Gastrocnemius medialis (tissue), 4 donors: Measurements from ENCODE around the gene AKAP6. TPM values are rescaled to one million over a fixed set of nuclear protein-coding genes. Genes with fewer than 3 reads are reported as not detected.
A peak's percentile ranks its signal among the peaks of the same experiment; 100 is the strongest.

Experiments used
- ATAC-seq, 2 donors: fragments of 150-250 bp; one replicate each; pipeline ENCODE4 v1.9.1; 2016
- DNase-seq, 2 donors: peaks; one replicate each; pipeline ENCODE4 v3.0.0-alpha.2; 2019
- H3K27ac ChIP-seq, 4 donors: fragments of 200-600 bp; sonication (generic); 1 replicate in 1 of 4; 2 replicates in 3 of 4; pipeline ENCODE4 v1.5.1; 2016 to 2018; ENCODE audit warnings: mild to moderate bottlenecking in 2 of 4, moderate library complexity in 1 of 4
- H3K27me3 ChIP-seq, 3 donors: fragments of 200-600 bp; sonication (generic) in 2 of 3; 1 replicate in 1 of 3; 2 replicates in 2 of 3; pipeline versions ENCODE4 v1.5.1 to v1.6.0; 2016 to 2019; ENCODE audit warnings: mild to moderate bottlenecking in 1 of 3, moderate library complexity in 1 of 3
- H3K36me3 ChIP-seq, 2 donors: fragments of 200-600 bp; sonication (generic) in 1 of 2; one replicate each; pipeline ENCODE4 v1.5.1; 2017 to 2018
- H3K4me1 ChIP-seq, 2 donors: fragments of 200-600 bp; sonication (generic) in 1 of 2; one replicate each; pipeline ENCODE4 v1.5.1; 2016 to 2017; ENCODE audit warnings: mild to moderate bottlenecking in 2 of 2
- H3K4me3 ChIP-seq, 4 donors: fragments of 200-600 bp; sonication (generic) in 3 of 4; 1 replicate in 1 of 4; 2 replicates in 3 of 4; pipeline ENCODE4 v1.5.1; 2016 to 2019; ENCODE audit warnings: mild to moderate bottlenecking in 2 of 4
- H3K9me3 ChIP-seq, 3 donors: fragments of 200-600 bp; sonication (generic) in 2 of 3; 1 replicate in 1 of 3; 2 replicates in 2 of 3; pipeline ENCODE4 v1.5.1; 2016 to 2019
- POLR2A ChIP-seq, 2 donors: fragments of 450-650 bp; IDR thresholded peaks; one replicate each; pipeline ENCODE4 v1.6.1; 2017; ENCODE audit warnings: antibody characterized with exemption in 2 of 2, mild to moderate bottlenecking in 2 of 2, moderate library complexity in 2 of 2
- in situ Hi-C, 4 donors: fragments of 200-750 bp; cut with MboI; loops; one replicate each; pipeline versions ENCODE4 v1.15.0 to v1.8.0; 2017; ENCODE audit warnings: low sequenced_read_pairs in 4 of 4
- intact Hi-C: fragments of 100-400 bp; cut with DNase I; formaldehyde crosslinking; loops from one replicate; pipeline ENCODE4 v1.15.1; 2023; ENCODE audit warnings: low total_unique reads
- total RNA-seq, 4 donors: library from RNA; depleted of rRNA; stranded (reverse); fragments of >200 nt; gene quantifications; one replicate each; pipeline versions ENCODE4 v1.1.0 to v1.2.3, GENCODE V29; 2016
- TF ChIP-seq, protein P1 (sequence below), 5 experiments: fragments of 450-650 bp in 3 of 5; fragments of 200-600 bp in 2 of 5; sonication (generic) in 2 of 5; IDR thresholded peaks in 4 of 5; conservative IDR thresholded peaks in 1 of 5; 1 replicate in 4 of 5; 2 replicates in 1 of 5; pipeline ENCODE4 v1.5.1; 2016 to 2019; ENCODE audit warnings: antibody characterized with exemption in 5 of 5, mild to moderate bottlenecking in 3 of 5, moderate library complexity in 3 of 5

The AKAP6 gene
- total RNA-seq, 4 donors from 2014 or later = 23.2 to 59.2 (median 32.1) TPM

- in situ Hi-C loops = no loop called here
- no peaks in the 10 kb centered on the region for H3K4me1 ChIP-seq
- intact Hi-C loops = no loop called here
- ATAC-seq = no peak
- H3K27ac ChIP-seq = no peak overlapping the region
- TF ChIP-seq, protein P1, sequence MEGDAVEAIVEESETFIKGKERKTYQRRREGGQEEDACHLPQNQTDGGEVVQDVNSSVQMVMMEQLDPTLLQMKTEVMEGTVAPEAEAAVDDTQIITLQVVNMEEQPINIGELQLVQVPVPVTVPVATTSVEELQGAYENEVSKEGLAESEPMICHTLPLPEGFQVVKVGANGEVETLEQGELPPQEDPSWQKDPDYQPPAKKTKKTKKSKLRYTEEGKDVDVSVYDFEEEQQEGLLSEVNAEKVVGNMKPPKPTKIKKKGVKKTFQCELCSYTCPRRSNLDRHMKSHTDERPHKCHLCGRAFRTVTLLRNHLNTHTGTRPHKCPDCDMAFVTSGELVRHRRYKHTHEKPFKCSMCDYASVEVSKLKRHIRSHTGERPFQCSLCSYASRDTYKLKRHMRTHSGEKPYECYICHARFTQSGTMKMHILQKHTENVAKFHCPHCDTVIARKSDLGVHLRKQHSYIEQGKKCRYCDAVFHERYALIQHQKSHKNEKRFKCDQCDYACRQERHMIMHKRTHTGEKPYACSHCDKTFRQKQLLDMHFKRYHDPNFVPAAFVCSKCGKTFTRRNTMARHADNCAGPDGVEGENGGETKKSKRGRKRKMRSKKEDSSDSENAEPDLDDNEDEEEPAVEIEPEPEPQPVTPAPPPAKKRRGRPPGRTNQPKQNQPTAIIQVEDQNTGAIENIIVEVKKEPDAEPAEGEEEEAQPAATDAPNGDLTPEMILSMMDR (IDR thresholded peaks at IDR 0.05 in 4 of 5, conservative IDR thresholded peaks at IDR 0.05 in 1 of 5) = no peak
- TF ChIP-seq POLR2A (IDR thresholded peaks at IDR 0.05) = no peak
- DNase-seq = no peak
- H3K4me3 ChIP-seq = no peak overlapping the region
- H3K9me3 ChIP-seq = no peaks in the 10 kb centered on the region
- no peaks in the 10 kb centered on the region for H3K27me3 ChIP-seq
- no peaks in the 10 kb centered on the region for H3K36me3 ChIP-seq
Observed at GRCh38 chr14:32303865-32304264, 25.2 kb upstream of the AKAP6 start.

DNA sequence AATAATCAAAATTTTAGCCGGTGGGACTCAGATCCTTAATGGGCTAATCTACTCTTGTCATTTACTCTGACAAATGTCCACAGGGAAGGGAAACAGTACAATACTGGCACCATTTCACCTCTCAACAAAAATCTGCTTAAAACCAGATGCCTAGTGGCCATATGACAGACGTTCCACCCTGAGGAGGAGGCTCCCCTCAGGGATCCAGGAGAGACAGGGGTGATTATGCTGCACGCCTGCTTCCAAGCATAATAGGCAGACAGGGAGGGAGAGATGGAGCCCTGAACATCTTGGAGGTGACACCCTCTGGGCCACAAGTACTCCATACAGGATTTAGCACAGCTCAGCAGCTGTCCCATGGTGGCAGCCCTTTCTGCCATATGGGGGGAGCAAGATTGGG, 24.8 kb upstream of the AKAP6 start:
- intact Hi-C loops (no loop called here), in situ Hi-C loops (no loop called here)
- no peaks in the 10 kb centered on the region for H3K36me3 ChIP-seq
- DNase-seq = no peak
- no peaks in the 10 kb centered on the region for H3K4me1 ChIP-seq
- no peak for ATAC-seq
- no peaks in the 10 kb centered on the region for H3K27me3 ChIP-seq
- H3K9me3 ChIP-seq = no peaks in the 10 kb centered on the region
- TF ChIP-seq POLR2A (IDR thresholded peaks at IDR 0.05) = no peak
- TF ChIP-seq, protein P1 (IDR thresholded peaks at IDR 0.05 in 4 of 5, conservative IDR thresholded peaks at IDR 0.05 in 1 of 5) = no peak
- no peak overlapping the region for H3K4me3 ChIP-seq
- no peak overlapping the region for H3K27ac ChIP-seq

- no peak for TF ChIP-seq POLR2A (IDR thresholded peaks at IDR 0.05)
- TF ChIP-seq, protein P1 (IDR thresholded peaks at IDR 0.05 in 4 of 5, conservative IDR thresholded peaks at IDR 0.05 in 1 of 5) = no peak
- Histone ChIP-seq H3K9me3 (no peaks in the 10 kb centered on the region), H3K36me3 (no peaks in the 10 kb centered on the region), H3K27me3 (no peaks in the 10 kb centered on the region), H3K27ac (no peak overlapping the region), H3K4me1 (peaks cover 7 to 10% of the 10 kb centered on the region in 2 donors), H3K4me3 (no peak overlapping the region)
- in situ Hi-C loops (no loop called here), intact Hi-C loops (no loop called here)
- ATAC-seq = no peak
- no peak for DNase-seq
Observed at GRCh38 chr14:32306549-32306948, 22.5 kb upstream of the AKAP6 start.

DNA sequence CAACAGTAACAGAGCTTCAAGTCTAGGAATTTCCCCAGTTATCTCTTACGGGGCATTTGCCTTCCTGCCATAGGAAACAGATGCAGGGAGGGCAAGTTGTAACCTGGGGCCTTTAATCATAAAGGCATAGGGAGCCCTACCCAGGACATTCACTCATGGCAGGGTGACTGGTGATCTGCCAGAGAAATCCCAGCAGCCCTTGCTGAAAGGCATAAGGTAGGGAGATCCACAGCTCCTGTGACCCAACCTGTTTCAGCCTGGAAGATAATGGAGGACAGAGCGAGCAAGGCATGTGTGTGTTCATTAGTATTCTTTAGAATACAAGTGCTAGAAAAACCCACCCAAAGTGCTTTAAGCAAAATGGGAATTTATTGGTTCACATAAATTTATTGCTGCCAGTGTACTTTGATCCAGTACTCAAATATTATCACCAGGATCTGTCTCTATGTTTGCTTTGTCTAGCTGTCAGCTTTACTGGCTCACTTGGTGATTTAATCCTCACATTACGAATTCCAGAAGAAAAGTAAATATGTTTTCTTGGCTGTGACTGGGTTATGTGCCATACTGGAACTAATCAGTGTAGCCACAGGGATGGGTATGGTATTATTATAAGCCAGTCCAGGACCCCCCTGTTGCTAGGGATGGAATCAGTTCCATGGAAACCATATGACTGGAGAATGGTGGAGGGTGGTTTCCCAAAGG, 21.1 kb upstream of the AKAP6 start:
- TF ChIP-seq, protein P1 (IDR thresholded peaks at IDR 0.05 in 4 of 5, conservative IDR thresholded peaks at IDR 0.05 in 1 of 5) = no peak
- TF ChIP-seq POLR2A (IDR thresholded peaks at IDR 0.05) = no peak
- ATAC-seq = no peak
- H3K27me3 ChIP-seq = no peaks in the 10 kb centered on the region
- H3K4me3 ChIP-seq = no peak overlapping the region
- intact Hi-C loops (no loop called here), in situ Hi-C loops (no loop called here)
- no peaks in the 10 kb centered on the region for H3K36me3 ChIP-seq
- peaks cover 11 to 13% of the 10 kb centered on the region in 2 donors for H3K4me1 ChIP-seq
- no peak for DNase-seq
- no peaks in the 10 kb centered on the region for H3K9me3 ChIP-seq
- H3K27ac ChIP-seq = no peak overlapping the region

DNA sequence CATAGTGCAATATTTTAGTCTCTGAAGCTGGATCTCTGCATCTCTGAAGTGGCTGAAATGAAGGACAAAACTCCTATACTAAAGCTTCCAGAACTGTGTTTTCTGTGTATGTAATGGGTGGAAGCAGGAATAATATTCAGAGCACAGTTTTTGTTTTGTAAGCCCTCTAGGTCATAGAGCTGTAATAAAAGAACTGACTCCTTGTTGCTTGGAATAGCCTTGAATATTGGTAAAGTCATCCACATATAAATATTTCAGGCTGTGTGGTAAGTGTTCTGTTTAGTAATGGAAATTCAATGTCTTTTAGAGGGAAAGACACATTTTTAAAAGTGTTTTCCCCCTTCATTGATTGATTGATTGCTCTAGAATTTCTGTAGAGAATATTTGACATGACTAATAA, 18.2 kb upstream of the AKAP6 start:
- TF ChIP-seq, protein P1 (IDR thresholded peaks at IDR 0.05 in 4 of 5, conservative IDR thresholded peaks at IDR 0.05 in 1 of 5) = no peak
- TF ChIP-seq POLR2A (IDR thresholded peaks at IDR 0.05) = no peak
- no peaks in the 10 kb centered on the region for H3K27me3 ChIP-seq
- in situ Hi-C loops (no loop called here), intact Hi-C loops (no loop called here)
- H3K36me3 ChIP-seq = no peaks in the 10 kb centered on the region
- no peak for ATAC-seq
- DNase-seq = no peak
- H3K9me3 ChIP-seq = no peaks in the 10 kb centered on the region
- peaks cover 11 to 13% of the 10 kb centered on the region in 2 donors for H3K4me1 ChIP-seq
- H3K4me3 ChIP-seq = no peak overlapping the region
- peak overlapping the region in 1 of 4 donors; percentile 51 for H3K27ac ChIP-seq
